GM18909 (cell line): ENCODE data around the gene CEP170.
A peak's percentile ranks its signal among the peaks of the same experiment; 100 is the strongest.
"Not testable (repeated sequence)": the region's sequence is repeated elsewhere in the genome, so short reads cannot be mapped to it uniquely, and the experiment has no call there.

Experiments
- ATAC-seq: cut with Tn5 transposase; IDR thresholded peaks from one replicate; pipeline ENCODE4 v1.9.1; 2021; ENCODE audit warnings: mild to moderate bottlenecking; ENCODE audit not compliant: unreplicated experiment, poor library complexity

CEP170 gene

DNA sequence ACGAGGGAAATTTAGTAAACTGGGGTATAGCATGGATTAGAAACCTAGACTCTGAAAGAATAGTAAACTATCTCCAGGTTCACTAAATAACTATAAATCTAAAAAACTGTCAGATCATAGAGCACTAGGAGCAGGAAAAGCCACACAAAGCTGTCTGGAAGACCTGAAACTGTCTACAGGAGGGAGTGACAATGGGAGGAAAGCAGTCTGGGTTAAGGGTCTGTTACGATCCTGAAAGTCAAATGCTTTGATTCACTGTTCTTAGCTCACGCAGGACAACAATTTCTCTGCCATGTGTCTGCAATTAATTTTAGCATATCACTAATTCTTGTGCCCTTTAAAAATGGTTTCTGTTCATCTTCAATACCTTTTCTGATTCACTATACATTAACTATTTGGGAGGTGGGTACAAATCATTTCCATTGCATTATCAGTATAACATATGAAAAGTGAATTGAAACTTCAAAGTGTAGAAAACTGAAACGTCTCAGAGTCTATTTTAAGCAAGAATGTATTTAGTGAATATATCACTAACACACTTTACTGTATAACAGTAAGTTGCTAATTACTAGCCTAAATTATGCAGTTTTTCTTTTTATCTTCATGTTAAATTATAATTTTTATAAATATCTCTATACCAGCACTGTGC, 18.4 kb downstream of the CEP170 start:
- peak; percentile 86 for ATAC-seq

DNA sequence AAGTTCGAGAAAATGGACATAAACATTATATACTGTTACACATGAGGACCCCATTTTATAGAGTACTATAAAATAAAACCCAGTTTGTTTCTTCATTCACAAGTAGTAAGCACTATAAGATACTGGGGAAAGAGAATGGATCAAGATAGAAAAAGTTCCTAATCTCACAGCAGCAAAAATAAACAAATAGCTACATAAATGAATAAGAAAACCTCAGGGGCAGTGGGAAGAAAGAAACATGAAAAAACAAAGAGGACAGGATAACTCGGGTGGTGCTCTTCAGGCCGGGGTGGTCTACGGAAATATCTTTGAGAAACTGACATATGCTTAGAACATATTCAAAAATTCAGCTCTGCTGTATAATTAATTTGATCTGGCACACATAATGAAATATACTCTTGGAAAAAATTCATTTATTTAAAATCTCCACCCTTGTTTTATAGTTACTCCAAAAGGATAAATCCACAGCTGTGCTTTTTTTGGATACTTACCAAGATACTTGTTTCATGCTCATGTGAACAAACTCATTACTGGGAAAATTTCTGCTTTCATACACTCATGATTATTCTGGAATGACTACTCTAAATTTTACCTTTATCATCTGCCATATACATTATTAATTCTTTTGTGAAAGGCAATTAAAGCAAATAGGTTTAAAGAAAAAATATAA, 20.0 kb downstream of the CEP170 start:
- no peak for ATAC-seq

DNA sequence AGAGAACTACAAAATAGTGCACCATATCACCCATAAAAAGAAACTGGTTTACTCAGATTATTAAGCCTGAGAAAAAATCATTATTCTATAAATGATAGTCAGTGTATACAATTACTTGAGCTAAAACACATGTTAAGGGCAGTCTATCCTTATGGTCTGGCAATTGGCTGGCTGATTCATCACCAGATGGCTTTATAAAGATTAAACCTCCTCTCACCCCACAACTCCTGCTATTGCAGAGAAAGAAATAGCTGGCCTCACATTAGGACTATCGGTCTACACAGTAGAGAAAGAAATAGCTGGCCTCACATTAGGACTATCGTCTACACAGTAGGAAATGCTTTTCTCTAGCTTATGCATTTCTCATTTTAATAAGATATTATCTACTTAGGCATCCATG, 21.2 kb downstream of the CEP170 start:
- ATAC-seq = no peak

DNA sequence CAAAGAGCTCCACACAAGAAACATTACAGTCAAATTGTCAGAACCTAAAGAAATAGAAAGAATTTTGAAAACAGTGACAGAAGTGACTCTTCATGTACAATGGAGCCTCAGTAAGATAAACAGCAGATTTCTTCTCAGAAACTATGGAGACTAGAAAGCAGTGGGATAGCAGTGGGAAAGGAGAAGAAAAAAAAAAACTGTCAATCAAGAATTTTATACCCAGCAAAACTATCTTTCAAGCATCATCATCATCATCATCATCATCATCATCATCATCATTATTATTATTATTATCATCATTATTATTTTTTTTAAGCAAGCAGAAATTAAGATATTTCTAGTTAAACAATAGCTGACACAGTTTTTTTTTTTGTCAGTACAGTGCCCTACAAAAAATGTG, 24.2 kb downstream of the CEP170 start:
- ATAC-seq = no peak

DNA sequence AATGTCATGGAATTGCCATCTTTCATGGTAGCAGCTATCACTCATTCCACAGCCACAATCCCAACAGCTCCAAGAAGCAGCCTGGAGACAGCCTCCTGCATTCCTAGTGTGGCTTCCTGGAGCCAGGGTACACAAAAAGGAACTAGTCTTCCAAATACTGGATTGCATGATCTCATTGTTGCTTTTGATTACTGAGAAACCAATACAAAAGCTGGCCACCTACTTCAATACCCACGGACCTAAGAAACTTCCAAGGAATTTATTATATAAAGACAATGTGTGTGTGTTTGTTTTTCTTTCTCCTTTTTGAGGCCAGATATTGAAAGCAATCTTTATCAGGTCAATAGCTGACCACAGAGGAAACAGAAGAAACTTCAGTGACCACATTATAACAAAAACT, 25.6 kb downstream of the CEP170 start:
- ATAC-seq = no peak

DNA sequence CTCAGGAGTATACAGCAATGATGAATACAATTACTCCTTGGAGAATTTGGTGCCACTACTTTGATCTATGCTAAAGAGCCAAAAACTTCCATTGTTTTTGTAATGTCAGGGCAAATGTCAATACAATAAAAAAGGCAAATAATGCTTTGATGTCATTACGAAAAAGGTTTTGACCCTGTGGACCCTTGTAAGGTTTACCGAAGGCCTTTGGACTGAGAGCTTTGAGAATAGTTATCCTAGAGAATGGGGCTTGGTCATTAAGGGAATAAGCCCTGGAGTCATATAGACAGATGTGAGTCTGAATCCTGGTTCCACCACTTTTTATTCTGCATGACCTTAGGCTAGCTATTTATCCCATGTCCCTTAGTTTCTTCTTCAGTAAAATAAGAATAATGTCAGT, 27.5 kb downstream of the CEP170 start:
- ATAC-seq = no peak

DNA sequence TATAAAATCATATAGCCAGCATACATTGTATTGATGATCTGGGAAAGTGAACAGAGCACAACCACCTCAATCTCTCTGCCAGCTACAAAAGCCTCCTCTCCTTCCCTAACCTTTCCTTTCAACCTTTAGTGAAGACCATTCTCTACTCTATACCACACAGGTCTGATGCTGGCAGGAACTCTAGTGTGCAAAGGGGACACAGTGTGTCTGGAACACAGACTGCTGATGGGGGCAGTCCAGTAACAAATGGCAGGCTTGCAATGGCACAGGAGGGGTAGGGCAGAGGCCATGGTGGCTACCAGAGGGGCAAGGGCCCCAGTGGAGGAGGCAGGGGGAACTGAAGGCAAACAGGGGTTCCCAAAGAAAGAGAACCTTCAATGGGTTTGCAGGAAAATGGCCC, 37.0 kb downstream of the CEP170 start:
- no peak for ATAC-seq

DNA sequence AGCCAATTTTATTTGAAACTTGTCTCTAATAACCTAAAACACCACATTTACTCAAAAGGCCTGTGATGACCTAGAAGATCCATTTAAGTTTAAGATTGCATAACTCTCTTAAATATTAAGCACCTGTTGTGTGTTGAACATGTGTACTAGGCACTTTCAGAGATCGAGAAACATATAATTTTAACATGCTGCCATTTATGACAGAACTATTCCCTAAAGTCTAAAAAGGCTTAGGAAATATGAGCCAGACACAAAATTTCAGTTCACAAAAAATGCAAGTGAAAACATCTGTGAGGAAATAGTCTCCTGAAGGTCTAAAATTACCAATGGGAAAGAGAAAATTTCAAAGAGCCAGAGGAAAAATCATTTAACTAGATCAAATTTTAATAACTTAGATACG, 37.7 kb downstream of the CEP170 start:
- no peak for ATAC-seq

DNA sequence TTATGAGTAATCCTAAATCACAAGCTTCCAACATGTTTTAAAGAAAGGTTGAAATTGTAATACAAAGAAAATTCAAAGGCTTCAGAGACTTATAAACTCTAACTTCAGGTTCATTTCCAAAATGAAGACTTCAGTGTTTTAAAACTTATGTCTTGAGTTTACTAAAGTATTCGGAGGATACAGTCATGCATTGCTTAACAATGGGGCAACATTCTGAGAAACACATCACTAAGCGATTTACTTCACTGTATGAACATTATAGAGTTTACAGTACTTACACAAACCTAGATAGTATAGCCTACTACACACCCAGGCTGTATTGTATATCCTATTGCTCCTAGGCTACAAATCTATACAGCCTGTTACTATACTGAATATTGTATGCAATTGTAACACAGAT, 38.3 kb downstream of the CEP170 start:
- no peak for ATAC-seq

DNA sequence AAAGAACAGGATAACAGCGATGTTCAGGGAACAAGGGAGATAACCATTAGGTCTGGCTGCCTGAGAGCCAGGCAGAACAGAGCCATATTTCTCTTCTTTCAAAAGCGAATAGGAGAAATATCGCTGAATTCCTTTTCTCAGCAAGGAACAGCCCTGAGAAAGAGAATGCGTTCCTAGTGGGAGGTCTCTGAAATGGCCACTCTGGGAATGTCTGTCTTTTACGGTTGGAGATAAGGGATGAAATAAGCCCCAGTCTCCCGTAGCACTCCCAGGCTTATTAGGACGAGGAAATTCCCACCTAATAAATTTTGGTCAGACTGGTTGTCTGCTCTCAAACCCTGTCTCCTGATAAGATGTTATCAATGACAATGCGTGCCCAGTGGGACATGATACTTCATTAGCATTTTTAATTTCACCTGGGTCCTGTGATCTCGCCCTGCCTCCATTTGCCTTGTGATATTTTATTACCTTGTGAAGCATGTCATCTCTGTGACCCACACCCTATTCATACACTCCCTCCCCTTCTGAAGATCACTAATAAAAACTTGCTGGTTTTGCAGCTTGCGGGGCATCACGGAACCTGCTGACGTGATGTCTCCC, 39.7 kb downstream of the CEP170 start:
- not testable (repeated sequence) for ATAC-seq

DNA sequence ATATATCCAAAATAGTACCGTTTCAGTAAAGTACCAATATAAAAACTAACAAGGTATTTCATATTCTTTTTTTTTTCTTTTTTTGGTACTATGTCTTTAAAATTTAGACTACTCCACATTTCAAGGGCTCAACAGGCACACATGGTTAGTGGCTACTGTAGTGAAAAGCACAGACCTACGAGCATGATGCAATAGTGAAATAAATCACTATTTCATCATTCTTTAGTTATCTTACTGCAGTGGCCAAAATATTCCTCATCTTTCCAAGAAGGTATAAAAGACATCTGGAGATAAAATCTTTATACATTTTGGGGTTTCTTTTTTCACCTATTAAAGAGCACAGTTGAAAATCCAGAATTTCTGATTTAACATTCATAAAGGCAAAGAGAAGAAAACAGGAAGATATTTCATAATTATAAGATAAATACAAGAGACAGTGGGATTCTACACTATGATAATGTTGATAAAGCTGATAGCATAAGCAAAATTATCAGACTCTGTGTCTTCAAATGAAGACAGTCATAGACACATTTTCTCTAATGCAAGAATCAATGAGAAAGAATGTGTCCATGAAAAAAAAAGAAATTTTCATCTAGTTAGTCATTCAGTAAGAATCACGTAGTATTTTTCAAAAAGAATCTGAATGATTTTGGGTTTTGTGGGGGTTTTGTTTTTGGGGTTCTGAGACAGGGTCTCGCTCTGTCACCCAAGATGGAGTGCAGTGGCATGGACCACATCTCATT, 41.9 kb downstream of the CEP170 start:
- ATAC-seq = no peak

DNA sequence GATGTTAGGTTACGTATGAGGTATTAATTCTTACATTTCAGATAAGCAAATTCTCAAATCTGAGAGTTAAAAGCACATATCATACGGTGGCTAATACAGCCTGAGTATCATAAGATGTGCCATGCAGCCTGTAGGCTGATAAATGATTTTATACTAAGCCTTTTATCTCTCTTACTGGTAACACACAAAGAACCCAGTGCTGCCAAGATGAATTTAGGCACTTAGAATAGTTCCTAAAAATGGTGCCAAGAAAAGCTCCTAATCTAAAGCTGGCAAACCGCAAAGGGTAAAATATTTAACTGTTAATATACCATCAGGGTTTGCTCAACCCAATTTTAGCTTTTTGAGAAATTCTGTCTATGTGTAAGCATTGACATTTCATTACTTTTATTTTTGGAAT, 43.1 kb downstream of the CEP170 start:
- not testable (repeated sequence) for ATAC-seq

DNA sequence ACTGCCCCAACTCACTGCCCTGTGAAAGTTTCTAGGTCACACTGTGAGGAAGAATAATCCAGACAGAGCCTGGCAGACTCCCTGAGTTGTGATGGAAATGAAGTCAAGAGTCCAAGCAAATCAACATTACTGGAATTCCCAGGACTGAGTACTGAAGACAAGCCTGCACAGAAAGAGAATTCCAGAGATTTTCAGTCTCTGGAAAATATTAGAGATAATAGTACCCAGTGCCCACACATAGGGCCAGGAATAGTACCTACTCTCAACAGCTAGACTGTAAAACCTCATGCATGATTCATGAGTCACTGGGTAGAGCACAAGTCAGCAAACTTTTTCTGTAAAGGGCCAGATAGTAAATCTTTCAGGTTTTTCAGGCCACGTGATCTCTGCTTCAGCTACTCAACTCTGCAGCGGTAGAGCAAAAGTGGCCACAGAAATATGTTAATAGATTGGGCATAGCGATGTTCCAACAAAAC, 50.0 kb downstream of the CEP170 start:
- ATAC-seq = not testable (repeated sequence)

DNA sequence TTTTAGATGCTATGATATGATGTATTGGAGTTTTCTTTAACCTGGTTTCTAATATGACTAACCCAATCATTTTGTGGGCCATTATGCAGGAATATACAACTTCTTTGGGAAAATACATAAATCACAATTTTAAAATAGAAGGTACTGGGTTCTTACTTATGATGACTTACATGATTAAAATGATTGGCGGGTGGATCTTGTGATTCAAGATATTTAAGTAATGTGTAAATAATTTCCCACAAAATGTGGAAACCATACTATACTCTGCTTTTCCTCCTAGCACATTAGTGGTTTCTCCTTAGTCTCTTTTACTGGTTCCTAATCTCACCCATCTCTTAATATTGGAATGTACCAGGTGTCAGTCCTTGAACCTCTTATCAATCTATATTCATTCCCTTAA, 50.7 kb downstream of the CEP170 start:
- not testable (repeated sequence) for ATAC-seq

DNA sequence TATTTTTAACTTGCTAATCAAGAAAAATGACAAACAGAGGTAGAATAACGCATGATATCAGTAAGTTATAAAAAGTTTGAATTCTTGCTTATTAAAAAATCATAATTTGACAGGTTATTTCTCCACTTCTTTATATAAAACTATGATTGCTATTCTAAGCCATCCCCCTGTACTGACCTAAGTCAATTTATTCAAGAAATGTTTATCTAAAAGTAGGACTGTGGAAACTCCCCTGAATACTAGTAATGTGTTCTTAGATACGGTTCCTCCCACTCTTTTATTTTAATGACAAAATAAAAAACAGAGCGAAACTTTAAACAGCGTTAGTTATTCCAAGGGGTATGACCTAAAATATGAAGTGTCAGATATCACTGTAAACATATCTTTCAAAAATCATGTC, 51.9 kb downstream of the CEP170 start:
- not testable (repeated sequence) for ATAC-seq

DNA sequence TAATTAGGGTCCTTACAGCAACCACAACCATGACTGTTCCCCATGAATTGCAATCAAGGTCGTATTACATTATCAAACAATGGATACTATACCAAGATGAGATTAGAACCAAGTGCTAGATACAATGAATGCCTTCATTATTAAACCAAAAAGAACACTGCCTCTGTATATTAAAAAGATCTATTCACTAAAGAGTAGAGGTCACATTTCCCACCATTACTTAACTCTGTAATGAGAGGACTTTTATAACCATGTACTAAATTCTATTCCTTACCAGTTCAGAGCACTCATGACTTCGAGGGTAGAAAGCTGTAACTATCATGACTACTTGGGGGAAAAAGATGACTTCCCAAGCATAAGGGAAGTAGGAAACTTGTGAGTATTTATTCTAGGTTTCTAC, 53.8 kb downstream of the CEP170 start:
- ATAC-seq = not testable (repeated sequence)

DNA sequence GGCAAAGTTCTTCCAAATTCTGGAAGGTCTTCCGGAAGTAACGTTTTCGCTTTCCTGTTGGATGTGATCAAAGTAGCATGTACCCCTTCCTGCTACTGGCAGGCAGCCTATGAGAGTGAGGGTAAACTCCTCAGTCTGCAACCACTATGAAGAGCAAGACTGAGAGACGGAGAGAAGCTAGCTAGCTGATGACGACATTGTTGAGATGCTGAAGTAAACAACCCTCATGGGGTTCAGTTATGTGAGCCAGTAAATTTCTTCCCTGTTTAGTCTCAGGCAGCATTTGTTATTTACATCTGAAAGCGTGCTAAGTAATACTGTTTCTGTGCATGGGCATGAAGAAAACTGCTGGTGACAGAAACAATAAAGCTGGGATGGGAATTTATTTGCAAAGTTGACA, 57.6 kb downstream of the CEP170 start:
- ATAC-seq = not testable (repeated sequence)

DNA sequence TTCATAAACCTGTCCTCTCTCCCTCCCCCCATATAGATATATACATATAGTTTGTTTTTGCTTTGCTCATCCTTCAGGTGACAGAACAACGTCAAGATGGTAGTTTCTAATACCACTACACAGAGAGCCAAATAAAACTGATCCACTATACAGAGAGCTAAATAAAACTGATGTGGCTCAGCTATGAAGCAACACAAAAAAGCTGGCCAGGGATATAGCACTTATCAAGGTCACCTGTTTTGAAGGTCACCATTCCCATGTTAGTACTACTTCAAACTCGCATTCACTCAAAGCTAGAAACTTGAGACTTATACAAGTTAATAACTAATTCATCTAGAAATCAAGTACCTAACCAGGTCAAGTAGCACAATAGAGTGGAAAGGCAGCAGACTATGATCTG, 61.8 kb downstream of the CEP170 start:
- ATAC-seq = not testable (repeated sequence)

DNA sequence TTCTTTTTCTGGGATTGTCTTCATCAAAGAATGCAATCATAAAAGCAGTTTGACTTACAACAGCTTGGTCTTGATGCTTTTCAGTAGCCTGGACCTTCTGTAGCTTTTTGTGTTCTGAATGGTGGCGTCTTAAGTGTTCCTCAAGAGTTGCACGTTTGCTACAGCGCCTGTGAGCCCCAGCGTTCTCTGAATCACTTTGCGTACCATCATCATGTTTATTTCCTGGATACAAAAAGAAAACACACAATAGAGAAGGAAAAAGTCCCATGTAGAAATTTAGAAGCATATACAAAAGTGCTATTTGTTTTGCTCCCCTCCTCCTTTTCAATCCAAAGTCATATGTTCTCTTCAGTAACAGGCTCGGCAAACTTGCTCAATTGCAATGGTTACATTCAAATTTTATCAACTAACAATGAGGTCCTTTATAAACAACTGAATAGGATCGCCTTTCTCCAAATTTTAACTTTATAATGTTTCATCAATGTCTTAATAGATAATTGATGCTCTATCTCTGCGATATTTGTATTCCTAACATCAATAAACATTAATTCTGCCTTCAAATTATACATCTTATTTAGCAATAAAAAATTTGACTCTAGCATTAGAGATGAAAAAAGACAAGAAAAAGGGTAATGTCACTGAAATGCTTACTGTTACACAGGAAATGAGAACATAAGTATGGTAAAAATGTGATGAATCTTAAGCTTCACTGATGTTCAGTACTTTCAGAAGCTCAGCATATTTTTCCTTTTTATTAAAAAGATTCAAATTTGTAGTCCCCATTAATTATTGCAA, 68.7 kb downstream of the CEP170 start:
- ATAC-seq = not testable (repeated sequence)

DNA sequence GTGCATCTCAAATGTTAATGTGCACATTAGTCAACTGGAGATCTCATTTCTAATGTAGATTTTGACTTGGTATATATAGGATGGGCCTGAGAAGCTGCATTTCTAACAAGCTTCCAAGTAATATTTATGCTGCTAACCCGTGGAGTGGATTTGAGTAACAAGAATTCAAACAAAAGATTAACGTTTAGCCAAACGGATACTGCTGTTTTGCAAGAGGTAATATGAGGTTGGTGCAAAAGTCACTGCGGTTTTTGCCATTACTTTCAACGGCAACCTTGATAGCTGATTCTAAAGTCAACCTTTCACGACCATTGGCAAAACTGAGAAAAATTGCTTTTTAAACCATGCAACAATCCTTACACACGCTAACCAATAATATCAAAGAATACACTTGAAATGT, 70.3 kb downstream of the CEP170 start:
- not testable (repeated sequence) for ATAC-seq
